NCI-H345 treated with DMSO at 0.1 percent for 48 hours (cell line): Measurements from ENCODE around the gene DEPDC5.

ENCODE experiments used
- DNase-seq: peaks from one replicate; lab custom pipeline; 2025; ENCODE audit not compliant: unreplicated experiment; lab: John Stamatoyannopoulos, UW

Gene DEPDC5

GRCh38 chr22:31945443-31945855 lies 191.6 kb downstream of the DEPDC5 start:
- DNase-seq = no peak

DNA sequence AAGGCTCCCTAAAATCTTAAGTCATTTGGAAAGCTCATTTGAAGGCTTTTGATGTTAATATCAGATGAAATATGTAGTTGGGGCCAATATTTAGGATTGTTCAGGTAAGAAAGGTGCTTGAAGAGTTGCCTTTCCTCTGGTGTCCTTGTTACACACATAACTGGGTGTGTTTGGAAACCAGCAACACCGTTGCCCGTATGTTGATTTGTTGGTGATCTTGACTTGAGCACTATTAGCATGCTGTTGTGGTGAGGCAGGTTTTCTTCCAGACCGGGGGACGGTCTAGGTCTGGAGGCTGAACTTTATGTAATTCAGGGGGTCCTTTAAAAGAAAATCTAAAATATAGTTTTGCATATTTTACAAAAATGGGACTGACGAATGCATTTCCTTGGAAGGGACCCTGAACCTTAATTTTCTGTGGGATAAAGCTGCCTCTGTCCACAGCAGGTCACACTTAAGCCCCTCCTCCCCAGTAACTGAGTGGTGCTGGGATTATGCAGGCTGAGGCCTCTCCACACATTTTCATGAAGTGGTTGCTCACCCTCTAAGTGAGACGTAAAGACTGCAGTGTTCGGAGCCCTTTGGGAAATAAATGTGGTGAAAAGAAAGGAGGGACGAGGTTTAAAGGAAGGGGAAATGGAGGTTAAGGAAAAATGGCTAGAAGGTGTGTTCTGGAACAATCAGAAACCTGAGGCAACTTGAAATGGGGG lies 192.3 kb downstream of the DEPDC5 start:
- no peak for DNase-seq

- no peak for DNase-seq
Measured at GRCh38 chr22:31947296-31947695, 193.5 kb downstream of the DEPDC5 start.

- DNase-seq = no peak
Measured at GRCh38 chr22:31948002-31948401, 194.2 kb downstream of the DEPDC5 start.

- DNase-seq = no peak
Measured at GRCh38 chr22:31950226-31950625, 196.4 kb downstream of the DEPDC5 start.

- DNase-seq = no peak
Measured at GRCh38 chr22:31951194-31952093, 197.6 kb downstream of the DEPDC5 start.

- DNase-seq = no peak
Measured at GRCh38 chr22:31952094-31952401, 198.2 kb downstream of the DEPDC5 start.

DNA sequence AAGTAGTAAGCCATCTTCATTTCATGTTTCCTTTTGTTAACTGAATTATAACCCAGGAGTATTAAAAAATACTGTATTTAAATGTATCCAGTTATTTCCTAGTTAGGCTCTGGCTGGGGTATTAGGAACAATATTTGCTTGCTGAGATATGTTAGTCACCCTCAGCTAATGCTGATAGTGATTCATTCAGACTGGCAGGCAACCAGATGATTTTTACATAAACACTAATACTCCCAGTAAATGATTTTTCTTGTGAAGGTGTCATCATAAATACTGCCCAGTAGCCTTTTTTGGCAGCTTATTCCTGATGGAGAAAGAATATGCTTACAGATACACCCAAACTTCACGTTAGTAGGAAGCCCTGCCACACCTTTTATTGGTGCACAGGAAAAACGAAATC lies 198.7 kb downstream of the DEPDC5 start:
- no peak for DNase-seq

DNA sequence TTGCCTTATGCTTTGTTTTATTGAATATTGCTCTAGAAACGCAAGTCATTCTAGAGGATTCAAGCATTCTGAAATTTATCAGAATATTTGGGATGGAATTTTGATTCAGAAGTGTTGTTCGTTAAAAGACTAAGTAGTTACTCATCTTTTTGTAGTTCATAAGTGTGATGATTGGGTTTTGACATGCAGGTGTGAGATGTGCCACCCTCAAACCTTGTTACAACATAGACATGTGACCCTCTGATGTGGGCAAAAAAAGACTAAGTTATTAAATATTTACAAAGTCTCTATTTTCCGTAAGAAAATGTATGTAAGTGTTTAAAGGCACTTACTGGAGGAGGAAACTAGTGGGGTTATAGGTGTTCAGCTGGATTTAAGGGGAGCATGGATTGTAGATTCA lies 199.4 kb downstream of the DEPDC5 start:
- DNase-seq = no peak

DNA sequence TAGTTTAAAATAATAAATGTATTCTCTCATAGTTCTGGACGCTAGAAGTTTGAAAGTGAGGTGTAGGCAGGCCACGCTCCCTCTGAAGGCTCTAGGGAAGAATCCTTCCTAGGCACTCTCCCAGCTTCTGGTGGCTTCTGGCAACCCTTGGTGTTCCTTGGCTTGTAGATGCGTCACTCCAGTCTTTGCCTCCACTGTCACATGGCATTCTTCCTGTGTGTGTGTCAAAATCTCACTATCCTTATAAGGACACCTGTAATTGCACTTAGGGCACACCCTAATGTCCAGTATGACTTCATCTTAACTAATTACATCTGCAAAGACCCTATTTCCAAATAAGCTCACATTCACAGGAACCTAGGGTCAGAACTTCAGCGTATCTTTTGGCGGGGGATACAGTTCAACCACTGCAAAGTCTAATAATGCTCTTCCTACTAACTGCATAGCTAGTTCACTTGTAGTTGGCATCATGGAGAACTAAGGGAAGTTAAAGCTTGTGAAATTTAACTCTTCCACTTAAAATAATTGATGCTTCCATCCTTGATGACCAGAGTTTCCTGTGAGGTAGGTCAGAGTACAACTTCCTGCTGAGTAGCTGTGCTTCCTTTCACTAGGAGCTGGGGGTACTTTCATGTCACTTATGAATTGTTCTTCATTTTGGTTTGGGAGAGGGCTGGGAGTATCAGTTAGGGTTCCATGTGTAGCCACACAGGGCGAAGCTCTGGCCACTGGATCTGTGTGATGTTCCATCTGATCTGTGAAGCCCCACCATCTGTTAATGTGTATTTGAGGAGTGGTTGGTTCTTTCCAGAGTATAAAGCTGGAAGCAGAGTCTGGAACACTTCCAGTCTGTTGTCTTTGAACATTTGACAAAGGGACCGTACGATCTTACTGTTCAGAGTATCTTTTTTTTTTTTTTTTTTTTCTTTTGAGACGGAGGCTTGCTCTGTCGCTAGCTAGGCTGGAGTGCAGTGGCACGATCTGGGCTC lies 201.0 kb downstream of the DEPDC5 start:
- DNase-seq = no peak

- DNase-seq = no peak
Measured at GRCh38 chr22:31956360-31956759, 202.5 kb downstream of the DEPDC5 start.
